Gastroesophageal sphincter (tissue), 3 donors: Measurements from ENCODE around the gene SLC38A10.

Experiments used
- CTCF ChIP-seq, 4 experiments: fragments of 200-600 bp in 2 of 4; fragments of 450-650 bp in 2 of 4; sonication (generic) in 1 of 4; IDR thresholded peaks; one replicate each; pipeline ENCODE4 v1.5.1; 2017 to 2019; ENCODE audit warnings: antibody characterized with exemption in 4 of 4, mild to moderate bottlenecking in 2 of 4, moderate library complexity in 2 of 4
- EP300 ChIP-seq: sonication (generic); formaldehyde crosslinking; IDR thresholded peaks from one replicate; pipeline ENCODE4 v1.6.1; 2017; ENCODE audit warnings: antibody characterized with exemption, mild to moderate bottlenecking
- POLR2A ChIP-seq, 2 donors: fragments of 450-650 bp; IDR thresholded peaks; one replicate each; pipeline ENCODE4 v1.6.1; 2017; ENCODE audit warnings: antibody characterized with exemption in 2 of 2, mild to moderate bottlenecking in 2 of 2, moderate library complexity in 1 of 2

GRCh38 chr17:81261582-81262336, 33.3 kb downstream of the SLC38A10 start:
- TF ChIP-seq POLR2A (IDR thresholded peaks at IDR 0.05), result no peak
- TF ChIP-seq CTCF (IDR thresholded peaks at IDR 0.05), result no peak
- TF ChIP-seq EP300, result no peak
